H9 (cell line): ENCODE data around the gene RALGPS2. TPM values are rescaled to one million over a fixed set of nuclear protein-coding genes. Genes with fewer than 3 reads are reported as not detected.

Experiments used
- DNase-seq: peaks from one replicate; pipeline ENCODE4 v3.0.0-alpha.2; 2017
- H2AFZ ChIP-seq: one replicate; pipeline ENCODE4 v1.6.1; 2013; ENCODE audit warnings: mild to moderate bottlenecking, low read length, control low read depth, moderate library complexity
- H2AK5ac ChIP-seq: 2 replicates; pipeline ENCODE4 v1.6.1; 2013; ENCODE audit warnings: low read length, control low read depth, mixed read lengths; ENCODE audit not compliant: insufficient read length
- H2BK120ac ChIP-seq: one replicate; pipeline ENCODE4 v1.6.1; 2013; ENCODE audit warnings: low read depth, mild to moderate bottlenecking, low read length, control low read depth, inconsistent platforms; ENCODE audit not compliant: poor library complexity, severe bottlenecking
- H2BK12ac ChIP-seq: 2 replicates; pipeline ENCODE4 v1.6.1; 2013; ENCODE audit warnings: low read length, control low read depth, mixed read lengths, low read depth; ENCODE audit not compliant: insufficient read length
- H2BK15ac ChIP-seq: 2 replicates; pipeline ENCODE4 v1.6.1; 2013; ENCODE audit warnings: low read depth, low read length, control low read depth
- H2BK20ac ChIP-seq: one replicate; pipeline ENCODE4 v1.6.1; 2013; ENCODE audit warnings: low read depth, mild to moderate bottlenecking, low read length, control low read depth, inconsistent platforms; ENCODE audit not compliant: poor library complexity, severe bottlenecking
- H2BK5ac ChIP-seq: 2 replicates; pipeline ENCODE4 v1.6.1; 2013; ENCODE audit warnings: low read length, control low read depth, mixed read lengths; ENCODE audit not compliant: insufficient read length
- H3K14ac ChIP-seq: 2 replicates; pipeline ENCODE4 v1.6.1; 2013; ENCODE audit warnings: low read length, control low read depth; ENCODE audit not compliant: insufficient read depth
- H3K18ac ChIP-seq: 2 replicates; pipeline ENCODE4 v1.6.1; 2013; ENCODE audit warnings: low read depth, mild to moderate bottlenecking, mixed read lengths, low read length, control low read depth; ENCODE audit not compliant: insufficient read length
- H3K23ac ChIP-seq: 2 replicates; pipeline ENCODE4 v1.6.1; 2013; ENCODE audit warnings: low read length, control low read depth, mixed read lengths, low read depth; ENCODE audit not compliant: insufficient read length
- H3K23me2 ChIP-seq: 2 replicates; pipeline ENCODE4 v1.6.1; 2013; ENCODE audit warnings: low read depth, mild to moderate bottlenecking, mixed read lengths, low read length, control low read depth; ENCODE audit not compliant: insufficient read length, poor library complexity, severe bottlenecking
- H3K27ac ChIP-seq: 2 replicates; pipeline ENCODE4 v1.5.1; 2013; ENCODE audit warnings: low read length, control low read depth, mixed read lengths, low read depth; ENCODE audit not compliant: insufficient read length
- H3K27me3 ChIP-seq: 2 replicates; pipeline ENCODE4 v1.6.1; 2013; ENCODE audit warnings: low read length, control low read depth, inconsistent platforms; ENCODE audit not compliant: insufficient read depth
- H3K4ac ChIP-seq: 2 replicates; pipeline ENCODE4 v1.6.1; 2013; ENCODE audit warnings: low read depth, mild to moderate bottlenecking, control low read depth, inconsistent platforms, low read length, moderate library complexity
- H3K4me1 ChIP-seq: 2 replicates; pipeline ENCODE4 v1.6.1; 2013; ENCODE audit warnings: low read length, control low read depth, inconsistent platforms; ENCODE audit not compliant: insufficient read depth
- H3K4me2 ChIP-seq: 2 replicates; pipeline ENCODE4 v1.6.1; 2013; ENCODE audit warnings: low read length, control low read depth, mixed read lengths; ENCODE audit not compliant: insufficient read length, insufficient read depth
- H3K56ac ChIP-seq: 2 replicates; pipeline ENCODE4 v1.6.1; 2013; ENCODE audit warnings: low read depth, mild to moderate bottlenecking, mixed read lengths, low read length, control low read depth; ENCODE audit not compliant: insufficient read length
- H3K79me1 ChIP-seq: 2 replicates; pipeline ENCODE4 v1.6.1; 2013; ENCODE audit warnings: low read depth, mild to moderate bottlenecking, moderate library complexity, low read length, control low read depth, inconsistent platforms; ENCODE audit not compliant: insufficient read depth, poor library complexity, severe bottlenecking
- H3K79me2 ChIP-seq: 2 replicates; pipeline ENCODE4 v1.6.1; 2013; ENCODE audit warnings: low read length, control low read depth, inconsistent platforms; ENCODE audit not compliant: insufficient read depth
- H3K9ac ChIP-seq: 2 replicates; pipeline ENCODE4 v1.6.1; 2013; ENCODE audit warnings: low read length, control low read depth, mixed read lengths; ENCODE audit not compliant: insufficient read length; ENCODE audit errors: extremely low read depth
- H3K9me3 ChIP-seq: one replicate; pipeline ENCODE4 v1.6.1; 2013; ENCODE audit warnings: low read depth, low read length, inconsistent platforms; ENCODE audit not compliant: control insufficient read depth
- H3T11ph ChIP-seq: one replicate; pipeline ENCODE4 v1.6.1; 2013; ENCODE audit warnings: mild to moderate bottlenecking, low read length, control low read depth, inconsistent platforms
- H4K20me1 ChIP-seq: one replicate; pipeline ENCODE4 v1.6.1; 2013; ENCODE audit not compliant: control insufficient read depth, insufficient read length, insufficient read depth
- H4K5ac ChIP-seq: 2 replicates; pipeline ENCODE4 v1.6.1; 2013; ENCODE audit warnings: low read depth, mild to moderate bottlenecking, mixed read lengths, low read length, control low read depth; ENCODE audit not compliant: insufficient read length
- H4K8ac ChIP-seq: replicated peaks from 2 replicates; pipeline ENCODE4 v1.6.1; 2013; ENCODE audit warnings: low read length, control low read depth, mixed read lengths, low read depth; ENCODE audit not compliant: insufficient read length
- H4K91ac ChIP-seq: 2 replicates; pipeline ENCODE4 v1.6.1; 2013; ENCODE audit warnings: low read depth, mild to moderate bottlenecking, moderate library complexity, mixed read lengths, low read length, control low read depth; ENCODE audit not compliant: insufficient read length
- H3K27ac Mint-ChIP-seq, 3 experiments: 2 replicates in 2 of 3; 3 replicates in 1 of 3; pipeline ENCODE4 v1.8.0; 2020 to 2021; ENCODE audit warnings: mixed read lengths in 3 of 3, mild to moderate bottlenecking in 1 of 3, moderate library complexity in 1 of 3
- H3K27me3 Mint-ChIP-seq: 2 replicates; pipeline ENCODE4 v1.8.0; 2021; ENCODE audit warnings: low read depth, mild to moderate bottlenecking, moderate library complexity, mixed read lengths
- H3K36me3 Mint-ChIP-seq, 3 experiments: 2 replicates in 2 of 3; 3 replicates in 1 of 3; pipeline ENCODE4 v1.8.0; 2020 to 2021; ENCODE audit warnings: low read depth in 3 of 3, mixed read lengths in 3 of 3; ENCODE audit not compliant: insufficient read depth in 1 of 3
- H3K4me1 Mint-ChIP-seq, 2 experiments: 2 replicates each; pipeline ENCODE4 v1.8.0; 2020; ENCODE audit warnings: mixed read lengths in 2 of 2
- H3K4me3 Mint-ChIP-seq, 2 experiments: 2 replicates in 1 of 2; 3 replicates in 1 of 2; pipeline ENCODE4 v1.8.0; 2020 to 2021; ENCODE audit warnings: mild to moderate bottlenecking in 2 of 2, mixed read lengths in 2 of 2, moderate library complexity in 1 of 2
- H3K9me3 Mint-ChIP-seq, 2 experiments: 2 replicates in 1 of 2; 3 replicates in 1 of 2; pipeline ENCODE4 v1.8.0; 2020; ENCODE audit warnings: mild to moderate bottlenecking in 2 of 2, mixed read lengths in 2 of 2, moderate library complexity in 1 of 2
- CTCF ChIP-seq: fragments of 200-600 bp; sonication (generic); conservative IDR thresholded peaks from 3 replicates; pipeline ENCODE4 v1.8.0; 2021; ENCODE audit warnings: antibody characterized with exemption, mild to moderate bottlenecking
- WGBS: extraction: QIAGEN DNeasy Blood & Tissue Kit; methylation state at CpG from one replicate; pipeline ENCODE4 v1.1.7; 2013; ENCODE audit warnings: missing lambda C conversion rate, low lambda C conversion rate, mixed read lengths; ENCODE audit not compliant: insufficient read length; ENCODE audit errors: extremely low coverage; 5-methylcytosine and 5-hydroxymethylcytosine counted together
- total RNA-seq: library from RNA; stranded (reverse); gene quantifications from 2 replicates; pipeline ENCODE4 v1.2.1, GENCODE V29; 2021

Gene RALGPS2
- total RNA-seq, 1 experiment from 2014 or later = 32.6 TPM

- Mint-ChIP-seq H3K27ac (no peak overlapping the region), H3K4me3 (no peak overlapping the region), H3K9me3 (no peaks in the 10 kb centered on the region), H3K36me3 (no peaks in the 10 kb centered on the region), H3K4me1 (peaks cover 17 to 19% of the 10 kb centered on the region in 2 experiments), H3K27me3 (peaks cover 5% of the 10 kb centered on the region; the same call in 1 of the 2 replicates)
- Histone ChIP-seq H3K27me3 (no peaks in the 10 kb centered on the region), H2BK5ac (no peak overlapping the region), H3K27ac (no peak overlapping the region), H3K14ac (no peak overlapping the region), H4K20me1 (no peaks in the 10 kb centered on the region), H3K79me2 (no peaks in the 10 kb centered on the region), H3K4me2 (no peak overlapping the region), H3K79me1 (no peaks in the 10 kb centered on the region), H3K18ac (no peak overlapping the region), H3K23me2 (no peaks in the 10 kb centered on the region), H3K4ac (no peak overlapping the region), H2BK12ac (no peak overlapping the region), H3K4me1 (no peaks in the 10 kb centered on the region), H2BK120ac (no peak overlapping the region), H3K23ac (no peak overlapping the region), H2BK15ac (no peak overlapping the region), H3K9ac (no peak overlapping the region), H4K8ac (no peak overlapping the region), H3T11ph (no peak overlapping the region), H2AK5ac (no peak overlapping the region), H2AFZ (no peak overlapping the region), H2BK20ac (no peak overlapping the region), H4K91ac (no peak overlapping the region), H3K9me3 (no peaks in the 10 kb centered on the region), H4K5ac (no peak overlapping the region), H3K56ac (no peak overlapping the region)
- TF ChIP-seq CTCF = no peak
- DNase-seq = no peak
- WGBS = no CpG with 5 or more reads among the region's 7 CpGs
Observed at GRCh38 chr1:178940068-178940765, 215.2 kb downstream of the RALGPS2 start.
